Measurements from ENCODE around the gene CALCOCO2.

GRCh38 chr17:48819466-48819865 lies 11.4 kb upstream of the CALCOCO2 start:
- TF ChIP-seq REST (IDR thresholded peaks at IDR 0.05; ENCODE audit: unreplicated experiment): no peak
- no peak for TF ChIP-seq POLR2AphosphoS5 (IDR thresholded peaks at IDR 0.05; ENCODE audit: low read depth)
